Renal cortex interstitium (tissue), 3 donors: ENCODE results near the gene ACOT8. TPM values are rescaled to one million over a fixed set of nuclear protein-coding genes. Genes with fewer than 3 reads are reported as not detected.

Experiments used
- polyA plus RNA-seq, 3 donors: library from polyadenylated mRNA; unstranded; fragments of 120-200 nt; gene quantifications; one replicate each; pipeline ENCODE4 v1.2.1, GENCODE V29; 2013; ENCODE audit not compliant: insufficient read length in 3 of 3

ACOT8 gene
- polyA plus RNA-seq, 3 donors, result 19.2 to 31.3 (median 25.3) TPM

Other genes starting within 250 kb of the ACOT8 start
- gene WFDC10A, start 227.7 kb downstream of the ACOT8 start, polyA plus RNA-seq, result not detected
- gene WFDC9, start 226.1 kb downstream of the ACOT8 start, polyA plus RNA-seq, result not detected
- not detected for gene WFDC11, start 187.2 kb downstream of the ACOT8 start, polyA plus RNA-seq
- gene WFDC13, start 155.4 kb downstream of the ACOT8 start, polyA plus RNA-seq, result under 1 TPM in 1 of 3 donors, not detected in 2; 0.07 TPM
- not detected for gene WFDC10B, start 152.4 kb downstream of the ACOT8 start, polyA plus RNA-seq
- gene SPINT4, start 135.0 kb downstream of the ACOT8 start, polyA plus RNA-seq, result not detected
- 1 to 10 TPM in 2 of 3 donors, under 1 TPM in 1; 0.44 to 2.2 (median 1.3) TPM for gene WFDC3, start 65.5 kb downstream of the ACOT8 start, polyA plus RNA-seq
- 10 to 100 TPM; 34.5 to 40.9 (median 35.8) TPM for gene DNTTIP1, start 65.4 kb downstream of the ACOT8 start, polyA plus RNA-seq
- 10 to 100 TPM; 49.3 to 84.3 (median 74.4) TPM for gene UBE2C, start 44.7 kb downstream of the ACOT8 start, polyA plus RNA-seq
- gene TNNC2, start 30.1 kb downstream of the ACOT8 start, polyA plus RNA-seq, result 1 to 10 TPM in 1 of 3 donors, under 1 TPM in 2; 0.50 to 2.5 (median 0.50) TPM
- gene SNX21, start 23.6 kb downstream of the ACOT8 start, polyA plus RNA-seq, result 10 to 100 TPM; 10.8 to 21.0 (median 14.2) TPM
- gene ZSWIM3, start 222 bp upstream of the ACOT8 start, polyA plus RNA-seq, result 1 to 10 TPM; 5.1 to 5.5 (median 5.2) TPM
- 10 to 100 TPM; 15.3 to 18.9 (median 16.6) TPM for gene ZSWIM1, start 23.8 kb upstream of the ACOT8 start, polyA plus RNA-seq
- gene SPATA25, start 30.2 kb upstream of the ACOT8 start, polyA plus RNA-seq, result 1 to 10 TPM; 2.7 to 7.2 (median 3.5) TPM
- gene NEURL2, start 33.8 kb upstream of the ACOT8 start, polyA plus RNA-seq, result 1 to 10 TPM; 4.7 to 9.8 (median 7.5) TPM
- gene CTSA, start 33.9 kb upstream of the ACOT8 start, polyA plus RNA-seq, result 100 to 1,000 TPM; 120 to 166 (median 127) TPM
- 100 to 1,000 TPM; 115 to 141 (median 141) TPM for gene PLTP, start 54.8 kb upstream of the ACOT8 start, polyA plus RNA-seq
- gene PCIF1, start 77.3 kb upstream of the ACOT8 start, polyA plus RNA-seq, result 10 to 100 TPM; 44.7 to 52.7 (median 44.9) TPM
- gene ZNF335, start 114.8 kb upstream of the ACOT8 start, polyA plus RNA-seq, result 10 to 100 TPM; 10.4 to 18.5 (median 14.4) TPM
- gene MMP9, start 151.5 kb upstream of the ACOT8 start, polyA plus RNA-seq, result under 1 TPM; 0.45 to 0.89 (median 0.61) TPM
- 1 to 10 TPM; 1.5 to 2.6 (median 2.5) TPM for gene SLC12A5, start 171.8 kb upstream of the ACOT8 start, polyA plus RNA-seq
- gene NCOA5, start 232.6 kb upstream of the ACOT8 start, polyA plus RNA-seq, result 10 to 100 TPM; 50.8 to 60.5 (median 57.0) TPM